Testis (tissue), 3 donors: Measurements from ENCODE around the gene PHLPP1. TPM values are rescaled to one million over a fixed set of nuclear protein-coding genes. Genes with fewer than 3 reads are reported as not detected.

Experiments used
- DNase-seq: peaks from one replicate; pipeline ENCODE4 v3.0.0-alpha.2; 2019
- H3K27ac ChIP-seq, 2 donors: fragments of 200-600 bp; sonication (generic); one replicate each; pipeline ENCODE4 v1.5.1; 2019
- H3K27me3 ChIP-seq: fragments of 200-600 bp; sonication (generic); one replicate; pipeline ENCODE4 v1.5.1; 2019
- H3K36me3 ChIP-seq: fragments of 200-600 bp; sonication (generic); one replicate; pipeline ENCODE4 v1.5.1; 2017; ENCODE audit warnings: low read depth; ENCODE audit errors: missing control alignments
- H3K4me1 ChIP-seq: fragments of 200-600 bp; sonication (generic); one replicate; pipeline ENCODE4 v1.5.1; 2019
- H3K4me3 ChIP-seq, 2 donors: fragments of 200-600 bp; sonication (generic); one replicate each; pipeline ENCODE4 v1.5.1; 2017 to 2019
- H3K9me3 ChIP-seq: fragments of 200-600 bp; sonication (generic); one replicate; pipeline ENCODE4 v1.5.1; 2017
- CTCF ChIP-seq, 3 experiments: fragments of 450-650 bp in 2 of 3; fragments of 200-600 bp in 1 of 3; sonication (generic) in 1 of 3; IDR thresholded peaks; one replicate each; pipeline ENCODE4 v1.5.1; 2016 to 2019; ENCODE audit warnings: antibody characterized with exemption in 3 of 3, mild to moderate bottlenecking in 2 of 3, moderate library complexity in 1 of 3
- POLR2A ChIP-seq: fragments of 450-650 bp; IDR thresholded peaks from one replicate; pipeline ENCODE4 v1.6.1; 2017; ENCODE audit warnings: antibody characterized with exemption, mild to moderate bottlenecking, moderate library complexity
- WGBS, 2 donors: methylation state at CpG; one replicate each; pipeline ENCODE4 v1.1.5; 2018; 5-methylcytosine and 5-hydroxymethylcytosine counted together
- intact Hi-C: fragments of 100-400 bp; cut with DNase I; formaldehyde crosslinking; loops from one replicate; pipeline ENCODE4 v1.15.1; 2023; ENCODE audit warnings: low total_unique reads
- polyA plus RNA-seq: library from polyadenylated mRNA; stranded (reverse); fragments of 350-450 nt; fragmentation: Illumina TruSeq; extraction: RNeasy Lipid Tissue Mini Kit (QIAGEN cat#74804); gene quantifications from one replicate; pipeline ENCODE4 v1.2.3, GENCODE V29; 2014; ENCODE audit warnings: low read depth, low replicate concordance; ENCODE audit not compliant: insufficient read depth
- total RNA-seq, 2 donors: library from RNA; depleted of rRNA; stranded (reverse); fragments of >200 nt; gene quantifications; one replicate each; pipeline ENCODE4 v1.2.3, GENCODE V29; 2016

PHLPP1 gene
- total and polyA plus RNA-seq, 3 donors from 2014 or later: 31.5 to 60.1 (median 50.5) TPM

- no peaks in the 10 kb centered on the region for H3K27me3 ChIP-seq
- intact Hi-C loops: no loop called here
- H3K36me3 ChIP-seq: no peaks in the 10 kb centered on the region
- no peaks in the 10 kb centered on the region for H3K9me3 ChIP-seq
- no peak overlapping the region for H3K27ac ChIP-seq
- 79 to 84% methylated on average over 4 of the region's 4 CpGs for WGBS, 2 donors
- TF ChIP-seq CTCF (IDR thresholded peaks at IDR 0.05) (no peak), POLR2A (no peak)
- DNase-seq: no peak
- H3K4me3 ChIP-seq: no peak overlapping the region
- no peaks in the 10 kb centered on the region for H3K4me1 ChIP-seq
Observed at GRCh38 chr18:62952807-62953206, 237.5 kb downstream of the PHLPP1 start.

GRCh38 chr18:62953663-62954062, 238.3 kb downstream of the PHLPP1 start:
- intact Hi-C loops: no loop called here
- WGBS, 2 donors: 47 to 63% methylated on average over 2 of the region's 2 CpGs

GRCh38 chr18:62954366-62954765, 239.0 kb downstream of the PHLPP1 start:
- 85 to 87% methylated on average over 2 of the region's 2 CpGs for WGBS, 2 donors
- TF ChIP-seq POLR2A (no peak), CTCF (IDR thresholded peaks at IDR 0.05) (no peak)
- no peaks in the 10 kb centered on the region for H3K27me3 ChIP-seq
- no peak overlapping the region for H3K27ac ChIP-seq
- DNase-seq: no peak
- intact Hi-C loops: no loop called here
- no peaks in the 10 kb centered on the region for H3K4me1 ChIP-seq
- H3K36me3 ChIP-seq: no peaks in the 10 kb centered on the region
- H3K4me3 ChIP-seq: no peak overlapping the region
- H3K9me3 ChIP-seq: no peaks in the 10 kb centered on the region

More at GRCh38 chr18:62953663-62954062, 238.3 kb downstream of the PHLPP1 start:
- no peak for DNase-seq
- no peaks in the 10 kb centered on the region for H3K9me3 ChIP-seq
- no peak overlapping the region for H3K4me3 ChIP-seq
- H3K27me3 ChIP-seq: no peaks in the 10 kb centered on the region
- H3K36me3 ChIP-seq: no peaks in the 10 kb centered on the region
- H3K27ac ChIP-seq: no peak overlapping the region
- TF ChIP-seq CTCF (IDR thresholded peaks at IDR 0.05) (no peak), POLR2A (no peak)
- H3K4me1 ChIP-seq: no peaks in the 10 kb centered on the region

GRCh38 chr18:62957885-62958472, 242.6 kb downstream of the PHLPP1 start:
- WGBS, 2 donors: 83 to 88% methylated on average over 9 of the region's 9 CpGs
- no peaks in the 10 kb centered on the region for H3K36me3 ChIP-seq
- H3K27me3 ChIP-seq: no peaks in the 10 kb centered on the region
- no peaks in the 10 kb centered on the region for H3K4me1 ChIP-seq
- TF ChIP-seq POLR2A (no peak), CTCF (IDR thresholded peaks at IDR 0.05) (peak in 1 of 3 experiments; percentile 39)
- intact Hi-C loops: no loop called here
- no peak overlapping the region for H3K27ac ChIP-seq
- H3K9me3 ChIP-seq: no peaks in the 10 kb centered on the region
- DNase-seq: peak; percentile 40
- H3K4me3 ChIP-seq: no peak overlapping the region

- intact Hi-C loops: no loop called here
- no peaks in the 10 kb centered on the region for H3K27me3 ChIP-seq
- H3K9me3 ChIP-seq: no peaks in the 10 kb centered on the region
- no peak for DNase-seq
- no peak overlapping the region for H3K4me3 ChIP-seq
- TF ChIP-seq CTCF (IDR thresholded peaks at IDR 0.05) (no peak), POLR2A (no peak)
- H3K4me1 ChIP-seq: no peaks in the 10 kb centered on the region
- no peak overlapping the region for H3K27ac ChIP-seq
- 85 to 95% methylated on average over 3 of the region's 3 CpGs for WGBS, 2 donors
- H3K36me3 ChIP-seq: no peaks in the 10 kb centered on the region
Observed at GRCh38 chr18:62959481-62959880, 244.1 kb downstream of the PHLPP1 start.
